Islet precursor cell (in vitro differentiated cells): ENCODE results near the gene LRRC17.
A peak's percentile ranks its signal among the peaks of the same experiment; 100 is the strongest.
"Not testable (repeated sequence)": the region's sequence is repeated elsewhere in the genome, so short reads cannot be mapped to it uniquely, and the experiment has no call there.

Source experiments
- DNase-seq: peaks from one replicate; pipeline ENCODE4 v3.0.0-alpha.2; 2018

LRRC17 gene

DNA sequence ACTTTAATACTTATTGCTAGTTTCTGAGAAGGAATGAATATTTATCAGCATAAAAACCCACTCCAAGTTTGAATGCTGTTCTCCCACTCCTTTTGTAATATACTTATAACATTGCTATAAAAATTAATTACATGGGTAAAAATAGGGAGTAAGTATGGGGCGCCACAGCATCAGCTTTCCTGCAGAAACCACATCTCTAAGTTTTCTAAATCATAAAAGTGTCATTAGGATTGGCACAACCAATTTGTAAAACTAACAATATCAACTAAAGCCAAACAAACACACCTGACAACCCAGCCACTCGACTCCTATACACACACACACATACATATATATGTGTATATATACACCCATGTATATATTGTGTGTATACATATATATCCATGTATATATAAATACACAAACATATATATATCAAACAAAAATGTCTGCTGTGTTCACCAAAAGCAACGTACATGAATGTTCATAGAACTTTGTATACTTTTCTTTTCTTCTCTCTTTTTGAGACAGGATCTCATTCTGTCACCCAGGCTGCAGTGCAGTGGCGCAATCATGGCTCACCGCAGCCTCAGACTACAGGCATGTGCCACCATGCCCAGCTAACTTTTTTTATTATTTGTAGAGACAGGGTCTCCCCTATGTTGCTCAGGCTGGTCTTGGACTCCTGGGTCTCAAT is 14.8 kb upstream of the LRRC17 start:
- DNase-seq: no peak

GRCh38 chr7:102898532-102898859 is 14.3 kb upstream of the LRRC17 start:
- no peak for DNase-seq

GRCh38 chr7:102902052-102902451 is 10.7 kb upstream of the LRRC17 start:
- not testable (repeated sequence) for DNase-seq

GRCh38 chr7:102903576-102903975 is 9.2 kb upstream of the LRRC17 start:
- not testable (repeated sequence) for DNase-seq

GRCh38 chr7:102908676-102909075 is 4.1 kb upstream of the LRRC17 start:
- DNase-seq: no peak

GRCh38 chr7:102913826-102914225 is 1.0 kb downstream of the LRRC17 start:
- no peak for DNase-seq

DNA sequence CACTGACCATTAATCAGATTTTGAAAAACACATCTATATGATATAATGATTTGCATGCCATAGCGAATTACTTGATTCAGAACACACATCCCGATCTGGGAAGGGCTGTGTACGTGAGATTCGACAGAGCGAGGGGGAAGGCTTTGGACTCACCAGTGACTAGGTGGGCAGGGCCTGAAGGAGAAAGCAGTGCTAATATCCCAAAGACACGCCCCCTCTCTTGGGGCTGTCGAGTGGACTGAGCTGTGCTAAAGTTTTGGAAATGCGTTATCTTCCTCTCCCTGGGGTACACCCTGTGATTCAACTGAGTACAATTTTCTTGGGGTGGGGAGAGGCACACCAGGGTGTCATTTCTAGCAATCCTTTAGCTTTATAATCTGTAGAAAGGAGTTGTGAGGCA is 1.8 kb downstream of the LRRC17 start:
- DNase-seq: no peak

DNA sequence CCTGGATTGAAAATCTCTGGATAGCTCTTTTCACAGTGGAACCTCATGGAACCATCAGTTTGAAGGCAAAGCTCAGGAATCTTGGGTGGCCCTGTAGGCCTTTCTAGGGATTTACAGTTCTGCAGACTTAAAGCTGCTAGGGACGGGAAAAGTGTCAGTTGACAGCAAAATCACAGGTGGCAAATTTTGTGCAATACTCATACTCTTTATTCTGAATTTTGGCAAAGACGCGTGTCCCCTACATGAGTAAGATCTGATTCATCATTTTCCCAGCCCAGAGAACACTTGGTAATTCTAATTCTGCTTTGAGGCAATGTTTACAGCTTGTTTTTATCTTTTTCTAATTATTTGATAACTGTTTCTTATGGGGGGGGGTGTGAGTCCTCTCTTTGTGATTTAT is 3.6 kb downstream of the LRRC17 start:
- no peak for DNase-seq

DNA sequence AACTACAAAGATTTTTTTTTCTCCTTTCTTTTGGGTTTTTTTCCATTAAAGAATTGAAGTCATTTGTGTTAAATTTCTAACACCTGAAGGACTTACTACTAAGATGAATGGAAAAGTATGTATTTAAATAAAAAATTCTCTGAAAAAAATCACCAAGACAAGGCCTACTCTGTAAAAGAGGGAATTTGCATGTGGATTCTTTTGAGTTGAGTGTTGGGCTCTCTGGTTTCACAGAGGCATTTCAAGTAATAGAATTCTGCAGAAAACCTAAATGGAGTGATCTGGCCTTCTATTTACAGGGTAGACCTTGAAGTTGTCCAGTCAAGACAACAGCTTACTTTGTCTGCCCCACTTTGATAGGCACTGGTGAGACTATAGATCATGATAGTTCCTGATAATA is 4.1 kb downstream of the LRRC17 start:
- DNase-seq: no peak

- no peak for DNase-seq
These were observed 4.9 kb downstream of the LRRC17 start for GRCh38 chr7:102917436-102918353.

DNA sequence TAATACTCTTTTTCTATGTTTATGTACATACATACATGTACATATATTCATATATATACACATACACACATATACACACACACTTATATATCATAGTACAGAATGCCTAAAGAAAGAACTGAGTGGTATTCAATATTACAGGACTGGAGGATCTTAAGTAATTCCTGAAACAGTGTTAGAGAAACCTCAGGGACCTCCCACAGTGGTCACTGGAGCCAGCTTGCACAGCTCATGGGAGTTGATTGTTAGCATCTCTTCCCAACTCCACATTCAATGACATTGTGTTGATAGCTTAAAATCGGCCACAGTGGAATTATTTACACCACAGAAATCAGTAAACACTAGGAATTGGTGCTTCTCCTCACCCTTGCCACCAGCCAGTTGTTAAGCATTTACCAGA is 6.0 kb downstream of the LRRC17 start:
- no peak for DNase-seq

DNA sequence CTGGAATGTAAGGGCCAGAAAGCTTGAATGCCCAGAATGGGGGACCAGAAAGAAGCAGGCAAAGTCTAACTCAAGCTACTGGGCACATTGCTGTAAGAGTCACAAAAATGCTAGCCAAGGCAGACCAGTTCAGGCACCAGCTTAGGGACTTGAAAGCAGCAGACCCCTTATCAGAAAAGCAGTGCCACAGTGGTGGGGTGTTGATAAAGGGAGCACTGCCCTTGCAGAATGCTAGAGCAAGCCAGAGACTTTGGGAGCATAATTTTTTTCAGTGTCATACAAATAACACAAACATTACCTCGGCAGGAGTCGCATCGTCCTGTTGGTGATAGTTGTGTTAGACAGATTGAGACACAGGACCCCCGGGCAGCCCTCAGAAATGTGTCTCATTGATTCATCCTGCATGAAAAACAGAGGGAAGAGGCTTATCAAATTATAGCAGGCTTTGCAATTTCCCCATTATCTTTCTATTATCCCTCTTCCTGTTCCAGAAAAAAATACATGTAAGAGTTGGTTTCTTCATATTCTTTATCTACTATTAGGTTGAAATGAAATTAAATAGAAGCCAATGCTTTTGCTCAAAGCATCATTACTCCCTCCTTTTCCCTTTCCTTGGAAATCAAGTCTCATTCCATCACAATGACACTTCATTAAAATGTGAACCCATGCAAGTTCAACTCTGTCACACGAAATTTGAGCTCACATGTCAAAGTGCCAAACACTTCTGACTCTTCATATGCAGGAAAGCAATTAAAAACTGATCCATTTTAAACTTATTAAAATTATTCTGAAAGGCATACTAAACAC is 13.4 kb downstream of the LRRC17 start:
- no peak for DNase-seq

GRCh38 chr7:102926783-102927140 is 14.0 kb downstream of the LRRC17 start:
- DNase-seq: no peak

- DNase-seq: no peak
These were observed 14.6 kb downstream of the LRRC17 start for GRCh38 chr7:102927312-102927933.

DNA sequence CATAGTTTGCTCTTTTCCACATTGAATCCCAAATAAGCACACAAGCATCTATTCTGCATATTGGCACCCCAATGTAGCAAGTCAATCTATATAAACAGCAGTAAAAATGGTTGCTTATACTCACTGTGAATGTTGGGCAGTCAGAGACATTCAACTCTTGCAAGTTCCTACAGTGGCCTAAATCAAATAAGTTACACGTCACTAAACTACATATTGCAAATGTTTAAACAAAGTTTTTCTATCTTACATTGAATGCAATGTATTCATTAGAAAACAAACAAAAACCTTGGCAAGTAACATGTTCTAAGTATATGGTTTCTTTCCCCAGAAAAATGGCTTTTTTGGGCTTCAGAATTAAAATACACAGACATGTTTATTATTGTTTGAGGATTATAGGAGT is 19.0 kb downstream of the LRRC17 start:
- no peak for DNase-seq

DNA sequence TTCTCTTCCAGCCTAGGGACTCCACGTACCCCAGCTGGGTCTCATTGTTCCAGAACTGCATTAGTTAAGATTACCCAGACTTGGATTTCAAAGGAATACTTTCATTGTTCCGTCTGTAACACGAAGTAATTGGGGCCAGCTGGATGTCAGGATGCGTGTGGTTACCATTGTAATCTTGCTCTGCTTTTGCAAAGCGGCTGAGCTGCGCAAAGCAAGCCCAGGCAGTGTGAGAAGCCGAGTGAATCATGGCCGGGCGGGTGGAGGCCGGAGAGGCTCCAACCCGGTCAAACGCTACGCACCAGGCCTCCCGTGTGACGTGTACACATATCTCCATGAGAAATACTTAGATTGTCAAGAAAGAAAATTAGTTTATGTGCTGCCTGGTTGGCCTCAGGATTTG is 21.0 kb downstream of the LRRC17 start:
- peak; percentile 84 for DNase-seq

GRCh38 chr7:102934239-102934638 is 21.4 kb downstream of the LRRC17 start:
- DNase-seq: no peak

DNA sequence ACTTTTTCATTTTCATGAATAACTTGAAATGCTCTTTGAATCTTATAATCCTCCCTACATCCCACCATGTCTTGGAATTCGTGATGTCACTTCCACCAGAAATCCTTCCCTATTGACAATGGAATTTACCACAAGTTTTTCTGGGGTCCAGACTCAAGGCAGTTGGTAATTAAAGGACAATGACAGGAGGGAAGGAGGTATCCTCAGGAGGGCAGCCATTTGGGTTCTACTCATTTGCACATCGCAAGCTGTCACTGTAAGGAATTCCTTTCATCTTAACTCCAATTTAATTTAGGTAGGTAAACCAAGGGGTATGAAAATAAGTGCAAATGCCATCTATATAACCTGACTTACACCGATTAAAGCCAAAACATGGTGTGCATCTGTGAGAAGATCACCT is 21.9 kb downstream of the LRRC17 start:
- DNase-seq: no peak

- DNase-seq: no peak
These were observed 22.8 kb downstream of the LRRC17 start for GRCh38 chr7:102935450-102936115.

- no peak for DNase-seq
These were observed 25.9 kb downstream of the LRRC17 start for GRCh38 chr7:102938679-102939078.

- DNase-seq: no peak
These were observed 29.5 kb downstream of the LRRC17 start for GRCh38 chr7:102942181-102942866.

DNA sequence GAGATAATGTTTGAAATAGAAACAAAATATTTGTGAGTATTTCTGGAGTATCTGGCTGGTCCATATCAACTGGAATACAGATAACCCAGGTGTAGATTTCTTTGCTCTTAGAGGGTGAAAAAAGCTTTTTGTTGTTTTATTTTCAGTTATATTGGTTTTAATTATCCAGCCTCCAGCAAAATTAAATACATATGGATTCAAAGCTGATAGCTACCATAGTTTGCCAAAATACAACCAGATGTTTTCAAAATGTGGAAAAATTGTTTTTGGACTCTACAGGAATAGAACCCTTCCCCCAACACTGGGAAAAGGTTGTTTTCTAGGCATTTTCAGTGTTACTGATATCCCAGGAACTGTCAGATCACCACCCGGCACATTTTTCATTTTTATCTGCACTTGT is 30.1 kb downstream of the LRRC17 start:
- DNase-seq: no peak
